AG04450 (cell line): ENCODE measurements around the gene HIPK2. TPM values are rescaled to one million over a fixed set of nuclear protein-coding genes. Genes with fewer than 3 reads are reported as not detected.

Experiments
- CTCF ChIA-PET: fragments of 300-600, 350-600 bp; formaldehyde crosslinking; extraction: SDS; loops from one replicate; lab custom pipeline; 2022; ENCODE audit warnings: antibody characterized with exemption, inconsistent platforms; lab: Charles Lee
- POLR2A ChIA-PET: fragments of 350-600 bp; formaldehyde crosslinking; extraction: SDS; loops from one replicate; lab custom pipeline; 2021; ENCODE audit warnings: antibody characterized with exemption, inconsistent platforms; lab: Yijun Ruan, JAX
- DNase-seq: peaks from one replicate; pipeline ENCODE4 v3.0.0-alpha.2; 2011; ENCODE audit warnings: low read depth, low spot score
- H3K27ac ChIP-seq: one replicate; pipeline ENCODE4 v1.5.1; 2012; ENCODE audit warnings: low read depth, low read length, control low read depth
- H3K27me3 ChIP-seq: one replicate; pipeline ENCODE4 v1.6.0; 2012; ENCODE audit warnings: low read length; ENCODE audit not compliant: control insufficient read depth, insufficient read depth
- H3K4me3 ChIP-seq: 2 replicates; pipeline ENCODE4 v1.5.1; 2011; ENCODE audit warnings: mild to moderate bottlenecking, low read depth, low read length, control low read depth
- H3K9me3 ChIP-seq: 2 replicates; pipeline ENCODE4 v1.5.1; 2012; ENCODE audit warnings: low read length; ENCODE audit not compliant: control insufficient read depth, insufficient read depth
- CTCF ChIP-seq: IDR thresholded peaks from 2 replicates; pipeline ENCODE4 v1.5.1; 2011; ENCODE audit warnings: low read depth, low read length, control low read depth, inconsistent platforms
- polyA plus RNA-seq: library from polyadenylated mRNA; depleted of rRNA; stranded (reverse); fragments of >200 nt; gene quantifications from 2 replicates; pipeline ENCODE4 v1.2.3, GENCODE V29; 2011

HIPK2 gene
- polyA plus RNA-seq, 1 experiment: 61.4 TPM

GRCh38 chr7:139543801-139544603, 233.8 kb downstream of the HIPK2 start:
- no peaks in the 10 kb centered on the region; the same call in 1 of the 2 replicates for H3K9me3 ChIP-seq
- CTCF ChIA-PET: interaction anchor here (0.7 kb wide), 1 partner anchor 45 kb away, joined by 4 read pairs; no protein-coding TSS in a partner anchor
- H3K27me3 ChIP-seq: peaks cover 24% of the 10 kb centered on the region
- POLR2A ChIA-PET: no interaction called here
- H3K27ac ChIP-seq: no peak overlapping the region
- no peak for TF ChIP-seq CTCF
- DNase-seq: no peak
- H3K4me3 ChIP-seq: no peak overlapping the region

DNA sequence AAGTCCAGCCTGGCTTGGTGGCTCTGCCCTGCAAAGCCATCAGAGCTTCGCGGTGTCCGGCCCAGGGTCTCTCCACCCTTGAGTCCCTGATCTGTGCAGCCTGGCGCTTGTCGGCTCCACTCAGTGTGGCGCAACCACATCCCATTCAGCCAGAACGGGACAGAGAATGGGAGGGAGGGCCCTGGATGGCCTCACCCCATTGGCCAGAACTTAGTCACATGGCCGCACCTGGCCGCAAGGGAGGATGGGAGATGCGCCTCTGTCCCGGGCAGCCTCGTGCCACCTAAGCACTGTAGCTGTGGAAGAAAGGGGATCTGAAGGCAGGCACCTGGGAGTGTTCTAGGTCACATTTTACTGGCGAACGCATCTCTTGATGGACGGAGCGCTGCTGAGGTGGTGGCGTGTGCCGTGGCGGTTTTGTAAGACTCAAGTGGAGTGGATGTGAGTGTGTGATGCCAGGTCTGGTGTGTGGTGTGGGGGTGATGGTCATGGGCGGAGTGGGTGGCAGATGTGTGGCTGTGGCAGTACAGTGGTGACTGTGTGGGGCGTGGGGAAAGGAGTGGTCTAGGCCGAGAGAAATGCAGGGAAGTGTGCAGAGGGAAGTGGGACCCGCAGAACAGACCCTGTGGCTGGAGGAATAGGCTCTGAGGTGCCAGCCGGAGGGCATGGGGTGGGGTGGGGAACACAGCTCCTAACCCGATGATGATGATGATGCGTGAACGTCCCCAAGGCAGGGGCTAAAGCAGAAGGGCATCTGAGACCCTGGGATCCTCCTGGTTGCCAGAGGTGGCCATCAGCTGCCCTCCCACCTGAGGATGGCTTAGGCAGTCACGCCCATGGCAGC, 235.3 kb downstream of the HIPK2 start:
- TF ChIP-seq CTCF: no peak
- H3K27me3 ChIP-seq: peaks cover 20% of the 10 kb centered on the region
- no peak overlapping the region for H3K4me3 ChIP-seq
- no peak overlapping the region for H3K27ac ChIP-seq
- ChIA-PET POLR2A (no interaction called here), CTCF (no interaction called here)
- no peak for DNase-seq
- no peaks in the 10 kb centered on the region; the same call in 1 of the 2 replicates for H3K9me3 ChIP-seq

DNA sequence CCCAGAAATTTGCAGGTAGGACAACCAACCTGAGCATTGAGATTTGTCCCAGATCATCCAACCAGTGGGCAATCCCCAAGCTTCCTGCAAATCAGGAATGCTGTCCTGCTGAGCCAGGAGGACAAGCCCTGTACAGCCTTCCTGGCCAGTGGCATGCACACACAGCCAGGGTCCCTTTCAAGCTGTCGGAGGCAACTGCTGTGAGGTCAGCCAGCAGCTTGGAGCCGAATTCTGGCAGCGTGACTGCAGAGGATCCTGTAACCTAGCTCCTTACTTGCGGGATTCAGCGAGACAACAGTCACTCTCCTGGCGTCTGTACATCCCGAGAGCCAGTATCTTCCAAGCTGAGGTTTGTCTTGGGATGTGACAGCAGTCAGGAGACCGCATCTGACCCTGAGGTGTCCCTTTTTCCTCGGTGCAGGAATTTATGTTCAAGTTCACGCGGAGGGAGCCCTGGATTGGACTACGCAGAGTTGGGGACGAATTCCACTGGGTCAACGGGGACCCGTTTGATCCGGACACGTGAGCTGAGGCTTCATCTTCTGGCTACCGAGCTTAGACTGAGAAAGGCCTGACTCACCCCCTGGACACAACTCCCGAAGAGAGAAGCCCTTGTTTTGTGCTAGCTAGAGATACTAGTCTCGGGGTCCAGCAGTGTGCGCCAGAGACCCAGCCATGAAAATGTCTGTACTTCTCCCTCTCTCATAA, 236.0 kb downstream of the HIPK2 start:
- Histone ChIP-seq H3K27ac (no peak overlapping the region), H3K4me3 (no peak overlapping the region), H3K9me3 (no peaks in the 10 kb centered on the region; the same call in 1 of the 2 replicates), H3K27me3 (peaks cover 16% of the 10 kb centered on the region)
- ChIA-PET POLR2A (no interaction called here), CTCF (no interaction called here)
- no peak for TF ChIP-seq CTCF
- no peak for DNase-seq

DNA sequence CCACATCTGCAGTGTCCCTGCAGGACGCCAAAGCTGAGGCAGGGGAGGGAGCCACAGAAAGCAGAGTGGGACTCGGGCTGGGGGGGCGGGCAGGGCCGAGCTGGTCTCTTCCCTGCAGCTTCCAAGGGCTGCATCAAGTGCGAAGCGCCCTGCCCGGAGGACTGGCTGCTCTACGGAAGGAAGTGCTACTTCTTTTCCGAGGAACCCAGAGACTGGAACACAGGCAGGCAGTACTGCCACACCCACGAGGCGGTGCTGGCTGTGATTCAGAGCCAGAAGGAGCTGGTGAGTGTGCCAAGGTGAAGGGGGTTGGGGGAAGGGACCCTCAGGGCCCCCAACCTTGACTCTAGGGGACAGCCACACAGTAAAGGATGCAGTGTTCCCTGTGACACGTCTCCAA, 237.6 kb downstream of the HIPK2 start:
- ChIA-PET CTCF (interaction anchor here (0.6 kb wide), 1 partner anchor 41 kb away, joined by 3 read pairs; no protein-coding TSS in a partner anchor), POLR2A (no interaction called here)
- no peaks in the 10 kb centered on the region; the same call in 1 of the 2 replicates for H3K9me3 ChIP-seq
- H3K27ac ChIP-seq: no peak overlapping the region
- no peak for DNase-seq
- no peak for TF ChIP-seq CTCF
- H3K27me3 ChIP-seq: peaks cover 10% of the 10 kb centered on the region
- no peak overlapping the region for H3K4me3 ChIP-seq
